ENCODE results near the gene SLC6A12. TPM values are rescaled to one million over a fixed set of nuclear protein-coding genes. Genes with fewer than 3 reads are reported as not detected.

The SLC6A12 gene
- total RNA-seq, 1 experiment from 2014 or later: 0.79 TPM

- no peak for DNase-seq (ENCODE audit: low spot score)
- Mint-ChIP-seq H3K27me3 (ENCODE audit: low read depth) (no peaks in the 10 kb centered on the region; the same call in 1 of the 2 replicates), H3K36me3 (no peaks in the 10 kb centered on the region), H3K4me3 (no peak overlapping the region), H3K4me1 (peaks cover 36% of the 10 kb centered on the region), H3K27ac (no peak overlapping the region), H3K9me3 (no peaks in the 10 kb centered on the region)
- ChIA-PET POLR2A (no interaction called here), CTCF (interaction anchor here (1.1 to 1.3 kb wide), 2 partner anchors 13 to 45 kb away, joined by 4 to 7 read pairs; no protein-coding TSS in a partner anchor)
- TF ChIP-seq, protein P1, sequence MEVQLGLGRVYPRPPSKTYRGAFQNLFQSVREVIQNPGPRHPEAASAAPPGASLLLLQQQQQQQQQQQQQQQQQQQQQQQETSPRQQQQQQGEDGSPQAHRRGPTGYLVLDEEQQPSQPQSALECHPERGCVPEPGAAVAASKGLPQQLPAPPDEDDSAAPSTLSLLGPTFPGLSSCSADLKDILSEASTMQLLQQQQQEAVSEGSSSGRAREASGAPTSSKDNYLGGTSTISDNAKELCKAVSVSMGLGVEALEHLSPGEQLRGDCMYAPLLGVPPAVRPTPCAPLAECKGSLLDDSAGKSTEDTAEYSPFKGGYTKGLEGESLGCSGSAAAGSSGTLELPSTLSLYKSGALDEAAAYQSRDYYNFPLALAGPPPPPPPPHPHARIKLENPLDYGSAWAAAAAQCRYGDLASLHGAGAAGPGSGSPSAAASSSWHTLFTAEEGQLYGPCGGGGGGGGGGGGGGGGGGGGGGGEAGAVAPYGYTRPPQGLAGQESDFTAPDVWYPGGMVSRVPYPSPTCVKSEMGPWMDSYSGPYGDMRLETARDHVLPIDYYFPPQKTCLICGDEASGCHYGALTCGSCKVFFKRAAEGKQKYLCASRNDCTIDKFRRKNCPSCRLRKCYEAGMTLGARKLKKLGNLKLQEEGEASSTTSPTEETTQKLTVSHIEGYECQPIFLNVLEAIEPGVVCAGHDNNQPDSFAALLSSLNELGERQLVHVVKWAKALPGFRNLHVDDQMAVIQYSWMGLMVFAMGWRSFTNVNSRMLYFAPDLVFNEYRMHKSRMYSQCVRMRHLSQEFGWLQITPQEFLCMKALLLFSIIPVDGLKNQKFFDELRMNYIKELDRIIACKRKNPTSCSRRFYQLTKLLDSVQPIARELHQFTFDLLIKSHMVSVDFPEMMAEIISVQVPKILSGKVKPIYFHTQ (CRISPR knock-in tag; IDR thresholded peaks at IDR 0.05): no peak
- TF ChIP-seq ZNF138 (CRISPR knock-in tag; conservative IDR thresholded peaks at IDR 0.05) (no peak), NR2C2 (CRISPR knock-in tag; IDR thresholded peaks at IDR 0.05) (no peak), ZNF416 (CRISPR knock-in tag; IDR thresholded peaks at IDR 0.05) (no peak), MXD4 (CRISPR knock-in tag; IDR thresholded peaks at IDR 0.05; ENCODE audit: borderline replicate concordance) (no peak), GABPB1 (CRISPR knock-in tag; IDR thresholded peaks at IDR 0.05) (no peak), ZNF263 (CRISPR knock-in tag; IDR thresholded peaks at IDR 0.05; ENCODE audit: low read depth) (no peak), TP53 (CRISPR knock-in tag; IDR thresholded peaks at IDR 0.05) (no peak), NFE2L1 (CRISPR knock-in tag; IDR thresholded peaks at IDR 0.05) (no peak), CREM (CRISPR knock-in tag; IDR thresholded peaks at IDR 0.05) (no peak), ZBTB21 (CRISPR knock-in tag; IDR thresholded peaks at IDR 0.05; ENCODE audit: borderline replicate concordance) (no peak), TCF7 (CRISPR knock-in tag; IDR thresholded peaks at IDR 0.05; ENCODE audit: low read depth) (no peak)
- TF ChIP-seq, protein P2, sequence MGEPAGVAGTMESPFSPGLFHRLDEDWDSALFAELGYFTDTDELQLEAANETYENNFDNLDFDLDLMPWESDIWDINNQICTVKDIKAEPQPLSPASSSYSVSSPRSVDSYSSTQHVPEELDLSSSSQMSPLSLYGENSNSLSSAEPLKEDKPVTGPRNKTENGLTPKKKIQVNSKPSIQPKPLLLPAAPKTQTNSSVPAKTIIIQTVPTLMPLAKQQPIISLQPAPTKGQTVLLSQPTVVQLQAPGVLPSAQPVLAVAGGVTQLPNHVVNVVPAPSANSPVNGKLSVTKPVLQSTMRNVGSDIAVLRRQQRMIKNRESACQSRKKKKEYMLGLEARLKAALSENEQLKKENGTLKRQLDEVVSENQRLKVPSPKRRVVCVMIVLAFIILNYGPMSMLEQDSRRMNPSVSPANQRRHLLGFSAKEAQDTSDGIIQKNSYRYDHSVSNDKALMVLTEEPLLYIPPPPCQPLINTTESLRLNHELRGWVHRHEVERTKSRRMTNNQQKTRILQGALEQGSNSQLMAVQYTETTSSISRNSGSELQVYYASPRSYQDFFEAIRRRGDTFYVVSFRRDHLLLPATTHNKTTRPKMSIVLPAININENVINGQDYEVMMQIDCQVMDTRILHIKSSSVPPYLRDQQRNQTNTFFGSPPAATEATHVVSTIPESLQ (CRISPR knock-in tag; IDR thresholded peaks at IDR 0.05): no peak
- TF ChIP-seq, protein P3, sequence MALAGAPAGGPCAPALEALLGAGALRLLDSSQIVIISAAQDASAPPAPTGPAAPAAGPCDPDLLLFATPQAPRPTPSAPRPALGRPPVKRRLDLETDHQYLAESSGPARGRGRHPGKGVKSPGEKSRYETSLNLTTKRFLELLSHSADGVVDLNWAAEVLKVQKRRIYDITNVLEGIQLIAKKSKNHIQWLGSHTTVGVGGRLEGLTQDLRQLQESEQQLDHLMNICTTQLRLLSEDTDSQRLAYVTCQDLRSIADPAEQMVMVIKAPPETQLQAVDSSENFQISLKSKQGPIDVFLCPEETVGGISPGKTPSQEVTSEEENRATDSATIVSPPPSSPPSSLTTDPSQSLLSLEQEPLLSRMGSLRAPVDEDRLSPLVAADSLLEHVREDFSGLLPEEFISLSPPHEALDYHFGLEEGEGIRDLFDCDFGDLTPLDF (CRISPR knock-in tag; IDR thresholded peaks at IDR 0.05): no peak
- TF ChIP-seq, protein P4, sequence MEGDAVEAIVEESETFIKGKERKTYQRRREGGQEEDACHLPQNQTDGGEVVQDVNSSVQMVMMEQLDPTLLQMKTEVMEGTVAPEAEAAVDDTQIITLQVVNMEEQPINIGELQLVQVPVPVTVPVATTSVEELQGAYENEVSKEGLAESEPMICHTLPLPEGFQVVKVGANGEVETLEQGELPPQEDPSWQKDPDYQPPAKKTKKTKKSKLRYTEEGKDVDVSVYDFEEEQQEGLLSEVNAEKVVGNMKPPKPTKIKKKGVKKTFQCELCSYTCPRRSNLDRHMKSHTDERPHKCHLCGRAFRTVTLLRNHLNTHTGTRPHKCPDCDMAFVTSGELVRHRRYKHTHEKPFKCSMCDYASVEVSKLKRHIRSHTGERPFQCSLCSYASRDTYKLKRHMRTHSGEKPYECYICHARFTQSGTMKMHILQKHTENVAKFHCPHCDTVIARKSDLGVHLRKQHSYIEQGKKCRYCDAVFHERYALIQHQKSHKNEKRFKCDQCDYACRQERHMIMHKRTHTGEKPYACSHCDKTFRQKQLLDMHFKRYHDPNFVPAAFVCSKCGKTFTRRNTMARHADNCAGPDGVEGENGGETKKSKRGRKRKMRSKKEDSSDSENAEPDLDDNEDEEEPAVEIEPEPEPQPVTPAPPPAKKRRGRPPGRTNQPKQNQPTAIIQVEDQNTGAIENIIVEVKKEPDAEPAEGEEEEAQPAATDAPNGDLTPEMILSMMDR (IDR thresholded peaks at IDR 0.05): no peak
- TF ChIP-seq, protein P5, sequence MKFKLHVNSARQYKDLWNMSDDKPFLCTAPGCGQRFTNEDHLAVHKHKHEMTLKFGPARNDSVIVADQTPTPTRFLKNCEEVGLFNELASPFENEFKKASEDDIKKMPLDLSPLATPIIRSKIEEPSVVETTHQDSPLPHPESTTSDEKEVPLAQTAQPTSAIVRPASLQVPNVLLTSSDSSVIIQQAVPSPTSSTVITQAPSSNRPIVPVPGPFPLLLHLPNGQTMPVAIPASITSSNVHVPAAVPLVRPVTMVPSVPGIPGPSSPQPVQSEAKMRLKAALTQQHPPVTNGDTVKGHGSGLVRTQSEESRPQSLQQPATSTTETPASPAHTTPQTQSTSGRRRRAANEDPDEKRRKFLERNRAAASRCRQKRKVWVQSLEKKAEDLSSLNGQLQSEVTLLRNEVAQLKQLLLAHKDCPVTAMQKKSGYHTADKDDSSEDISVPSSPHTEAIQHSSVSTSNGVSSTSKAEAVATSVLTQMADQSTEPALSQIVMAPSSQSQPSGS (CRISPR knock-in tag; IDR thresholded peaks at IDR 0.05; ENCODE audit: borderline replicate concordance, low read depth): no peak
- no peak for ATAC-seq
Measured at GRCh38 chr12:175759-176158, 38.2 kb downstream of the SLC6A12 start.

DNA sequence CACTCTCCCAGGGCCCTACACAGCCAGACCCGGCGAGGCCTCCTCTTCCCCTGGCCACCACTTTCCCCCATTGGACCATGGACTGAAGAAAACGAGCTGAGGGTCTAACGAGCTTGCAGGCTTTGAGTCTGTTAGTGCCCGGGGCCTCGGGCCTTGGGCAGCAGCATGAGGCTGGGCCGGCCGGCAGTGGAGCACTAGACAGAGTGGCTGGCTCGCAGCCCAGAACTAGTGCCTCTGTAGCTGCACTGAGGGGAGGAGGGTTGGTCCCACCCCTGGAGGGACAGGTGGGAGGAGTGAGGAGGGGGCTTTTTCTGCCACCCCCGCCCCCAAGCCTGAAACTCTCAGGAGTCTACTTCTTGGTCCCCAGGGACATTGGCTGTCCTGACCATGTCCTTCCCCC, 38.7 kb downstream of the SLC6A12 start:
- DNase-seq (ENCODE audit: low spot score) (no peak), ATAC-seq (no peak)
- ChIA-PET CTCF (interaction anchor here (1.1 to 1.3 kb wide), 2 partner anchors 13 to 45 kb away, joined by 4 to 7 read pairs; no protein-coding TSS in a partner anchor), POLR2A (no interaction called here)
- Mint-ChIP-seq H3K27ac (no peak overlapping the region), H3K4me3 (no peak overlapping the region), H3K36me3 (no peaks in the 10 kb centered on the region), H3K27me3 (ENCODE audit: low read depth) (no peaks in the 10 kb centered on the region; the same call in 1 of the 2 replicates), H3K9me3 (no peaks in the 10 kb centered on the region), H3K4me1 (peaks cover 41% of the 10 kb centered on the region)
- TF ChIP-seq HMGA2 (CRISPR knock-in tag; IDR thresholded peaks at IDR 0.05) (no peak), NR1H2 (CRISPR knock-in tag; IDR thresholded peaks at IDR 0.05) (no peak)
- TF ChIP-seq, protein P1 (CRISPR knock-in tag; IDR thresholded peaks at IDR 0.05): no peak
